Hepatocyte (in vitro differentiated cells): ENCODE measurements around the gene MAGEA11.

Experiments used
- CTCF ChIP-seq: fragments of 200-600 bp; sonication (generic); IDR thresholded peaks from 2 replicates; pipeline ENCODE4 v1.5.1; 2016; ENCODE audit warnings: antibody characterized with exemption, mild to moderate bottlenecking; ENCODE audit not compliant: poor library complexity
- EZH2 ChIP-seq: fragments of 200-600 bp; sonication (generic); IDR thresholded peaks from 2 replicates; pipeline ENCODE4 v1.6.1; 2016; ENCODE audit warnings: antibody characterized with exemption, mild to moderate bottlenecking, borderline replicate concordance

- TF ChIP-seq CTCF (no peak), EZH2 (no peak)
Measured at GRCh38 chrX:149717803-149718202, 5.9 kb downstream of the MAGEA11 start.
